Duodenal mucosa (tissue), 2 donors: ENCODE results near the gene GPR35.

Source experiments
- H3K27ac ChIP-seq: one replicate; pipeline ENCODE4 v1.7.0; 2013; ENCODE audit warnings: low read depth, low read length
- H3K27me3 ChIP-seq, 2 donors: one replicate each; pipeline ENCODE4 v1.7.0; 2013; ENCODE audit warnings: low read length in 2 of 2, control low read depth in 1 of 2; ENCODE audit not compliant: insufficient read depth in 2 of 2, control insufficient read depth in 1 of 2
- H3K36me3 ChIP-seq, 2 donors: one replicate each; pipeline ENCODE4 v1.7.0; 2013; ENCODE audit warnings: low read length in 2 of 2, control low read depth in 1 of 2; ENCODE audit not compliant: insufficient read depth in 2 of 2, control insufficient read depth in 1 of 2
- H3K4me1 ChIP-seq, 2 donors: one replicate each; pipeline ENCODE4 v1.7.0; 2013; ENCODE audit warnings: low read length in 2 of 2, control low read depth in 1 of 2; ENCODE audit not compliant: insufficient read depth in 2 of 2, control insufficient read depth in 1 of 2
- H3K4me3 ChIP-seq, 2 donors: one replicate each; pipeline ENCODE4 v1.7.0; 2013; ENCODE audit warnings: low read length in 2 of 2, low read depth in 1 of 2
- H3K9ac ChIP-seq, 2 donors: one replicate each; pipeline ENCODE4 v1.7.0; 2013; ENCODE audit warnings: low read length in 2 of 2, low read depth in 1 of 2
- H3K9me3 ChIP-seq, 2 donors: one replicate each; pipeline ENCODE4 v1.7.0; 2013; ENCODE audit warnings: low read length in 2 of 2, control low read depth in 1 of 2; ENCODE audit not compliant: control insufficient read depth in 1 of 2

GPR35 gene

DNA sequence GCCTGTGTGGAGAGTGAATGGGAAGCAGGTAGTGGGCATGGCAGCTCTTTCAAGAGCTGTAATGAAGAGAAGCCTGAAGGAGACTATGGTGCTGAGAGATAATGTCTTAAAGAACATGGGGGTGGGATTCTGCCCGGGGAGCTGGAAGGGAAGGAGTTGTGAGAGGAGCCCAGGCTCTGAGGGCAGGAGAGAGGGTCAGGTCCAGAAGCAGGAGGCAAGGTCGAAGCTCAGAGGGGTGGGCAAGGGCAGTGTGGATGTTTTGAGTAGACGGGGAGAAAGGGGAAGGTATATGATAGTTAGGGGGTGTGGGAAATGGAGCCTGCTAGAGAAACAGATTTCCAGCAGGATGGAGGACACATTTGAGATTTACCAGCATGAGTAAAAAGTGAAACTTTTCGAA lies 36.6 kb upstream of the GPR35 start:
- no peaks in the 10 kb centered on the region for H3K9me3 ChIP-seq
- no peaks in the 10 kb centered on the region for H3K27me3 ChIP-seq
- H3K4me3 ChIP-seq: no peak overlapping the region
- H3K9ac ChIP-seq: no peak overlapping the region
- no peak overlapping the region for H3K27ac ChIP-seq
- H3K4me1 ChIP-seq: peaks cover 30 to 38% of the 10 kb centered on the region in 2 donors
- peaks cover 16 to 35% of the 10 kb centered on the region in 2 donors for H3K36me3 ChIP-seq

DNA sequence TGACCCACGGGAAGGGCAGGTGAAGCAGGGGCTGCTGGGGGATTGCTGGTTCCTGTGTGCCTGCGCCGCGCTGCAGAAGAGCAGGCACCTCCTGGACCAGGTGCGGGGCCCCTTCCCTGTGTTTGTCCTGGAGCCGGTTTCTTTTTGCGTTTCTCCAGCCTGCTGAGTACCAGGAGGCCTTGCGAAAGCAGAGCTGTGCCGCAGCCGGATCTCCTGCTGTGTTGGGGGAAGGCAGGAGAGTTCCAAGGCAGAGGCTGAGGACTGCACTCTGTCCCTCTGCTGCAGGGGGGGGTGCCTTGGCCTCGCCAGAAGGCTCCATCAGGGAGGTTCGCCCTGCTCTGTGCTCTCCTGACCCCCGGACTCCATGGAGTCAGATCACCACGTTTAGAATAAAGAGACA lies 35.9 kb upstream of the GPR35 start:
- Histone ChIP-seq H3K4me3 (no peak overlapping the region), H3K9me3 (no peaks in the 10 kb centered on the region), H3K4me1 (peaks cover 30 to 36% of the 10 kb centered on the region in 2 donors), H3K27me3 (no peaks in the 10 kb centered on the region), H3K27ac (no peak overlapping the region), H3K36me3 (peaks cover 20 to 40% of the 10 kb centered on the region in 2 donors), H3K9ac (no peak overlapping the region)

DNA sequence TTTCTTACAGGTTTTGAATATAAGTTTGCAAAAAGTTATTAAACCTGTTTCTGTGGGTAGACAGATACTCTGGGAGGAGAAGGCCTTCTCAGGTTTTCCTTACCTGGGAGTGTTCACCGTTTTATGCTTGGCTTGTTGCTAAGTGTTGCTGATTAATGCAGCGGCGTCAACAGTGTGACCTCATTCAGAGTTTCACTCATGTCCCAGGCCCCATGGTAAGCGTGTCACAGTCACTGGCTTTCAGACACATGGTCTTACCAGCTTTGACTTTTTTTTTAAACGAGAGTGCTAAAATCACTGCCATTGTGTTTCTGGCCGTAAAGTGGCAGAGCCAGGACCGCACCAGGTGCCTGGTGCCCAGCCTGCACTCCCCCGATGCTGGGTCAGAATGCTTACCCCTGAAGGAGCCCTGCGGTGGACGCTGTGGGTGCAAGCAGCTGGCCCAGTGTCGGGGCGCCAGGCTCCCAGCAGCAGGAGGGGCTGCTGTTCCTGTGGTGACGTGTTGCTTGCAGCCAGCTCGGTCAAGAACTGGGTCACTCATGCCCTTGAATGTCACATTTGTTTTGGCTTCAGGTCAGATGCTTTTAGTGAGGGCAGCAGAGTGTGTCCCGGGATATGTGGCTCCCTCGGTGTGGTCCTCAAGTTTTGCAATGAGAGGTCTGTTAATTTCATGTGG lies 35.3 kb upstream of the GPR35 start:
- Histone ChIP-seq H3K36me3 (peaks cover 20 to 41% of the 10 kb centered on the region in 2 donors), H3K27me3 (no peaks in the 10 kb centered on the region), H3K4me1 (peaks cover 24 to 30% of the 10 kb centered on the region in 2 donors), H3K4me3 (no peak overlapping the region), H3K9me3 (no peaks in the 10 kb centered on the region), H3K27ac (no peak overlapping the region), H3K9ac (no peak overlapping the region)

DNA sequence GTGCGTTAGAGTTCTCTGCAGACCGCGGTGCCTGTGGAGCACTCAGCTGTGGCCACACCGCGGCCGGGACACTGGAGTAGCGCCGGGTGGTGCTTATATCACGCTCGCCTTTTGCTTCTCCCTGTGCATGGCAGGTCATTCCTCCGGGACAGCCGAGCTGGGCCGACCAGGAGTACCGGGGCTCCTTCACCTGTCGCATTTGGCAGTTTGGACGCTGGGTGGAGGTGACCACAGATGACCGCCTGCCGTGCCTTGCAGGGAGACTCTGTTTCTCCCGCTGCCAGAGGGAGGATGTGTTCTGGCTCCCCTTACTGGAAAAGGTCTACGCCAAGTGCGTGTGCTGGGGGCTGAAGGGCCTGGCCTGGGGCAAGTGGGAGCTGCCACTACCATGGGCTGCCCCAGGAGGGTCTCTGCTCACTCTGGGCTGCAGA lies 34.6 kb upstream of the GPR35 start:
- peaks cover 18 to 23% of the 10 kb centered on the region in 2 donors for H3K4me1 ChIP-seq
- H3K9ac ChIP-seq: no peak overlapping the region

DNA sequence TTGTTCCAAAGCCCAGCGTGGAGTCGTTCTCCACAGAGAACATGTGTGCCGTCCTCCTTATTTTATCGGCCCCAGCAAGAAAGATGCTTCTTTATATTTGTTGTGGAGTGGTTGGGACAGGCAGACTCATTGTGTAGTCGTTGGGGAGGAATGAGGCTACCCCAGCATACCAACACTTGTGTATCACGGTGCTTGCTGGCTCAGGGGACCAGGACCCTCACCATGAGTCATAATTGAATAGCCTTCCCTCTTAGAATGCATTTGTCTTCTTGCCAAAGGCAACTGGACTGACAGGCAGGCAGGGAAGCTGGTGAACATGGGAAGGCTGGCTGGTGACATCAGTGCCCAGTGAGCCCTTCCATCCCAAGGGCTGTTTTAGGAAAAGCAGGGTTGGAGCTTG lies 34.1 kb upstream of the GPR35 start:
- no peak overlapping the region for H3K27ac ChIP-seq
- peaks cover 20 to 53% of the 10 kb centered on the region in 2 donors for H3K36me3 ChIP-seq
- peaks cover 18 to 22% of the 10 kb centered on the region in 2 donors for H3K4me1 ChIP-seq
- H3K9ac ChIP-seq: no peak overlapping the region
- no peak overlapping the region for H3K4me3 ChIP-seq
- H3K9me3 ChIP-seq: no peaks in the 10 kb centered on the region
- H3K27me3 ChIP-seq: no peaks in the 10 kb centered on the region

More for the DNA sequence above, 34.6 kb upstream of the GPR35 start:
- Histone ChIP-seq H3K4me3 (no peak overlapping the region), H3K36me3 (peaks cover 20 to 48% of the 10 kb centered on the region in 2 donors), H3K27ac (no peak overlapping the region), H3K27me3 (no peaks in the 10 kb centered on the region), H3K9me3 (no peaks in the 10 kb centered on the region)

DNA sequence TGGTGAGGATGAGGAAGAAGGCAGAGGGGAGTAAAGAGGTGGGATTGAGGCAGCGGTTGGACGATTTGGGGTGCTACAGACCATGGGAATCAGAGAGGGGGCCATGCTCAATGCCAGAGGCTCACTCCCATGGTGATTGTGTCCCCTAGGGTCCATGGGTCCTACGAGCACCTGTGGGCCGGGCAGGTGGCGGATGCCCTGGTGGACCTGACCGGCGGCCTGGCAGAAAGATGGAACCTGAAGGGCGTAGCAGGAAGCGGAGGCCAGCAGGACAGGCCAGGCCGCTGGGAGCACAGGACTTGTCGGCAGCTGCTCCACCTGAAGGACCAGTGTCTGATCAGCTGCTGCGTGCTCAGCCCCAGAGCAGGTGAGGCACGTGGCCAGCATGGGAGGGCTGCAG lies 33.5 kb upstream of the GPR35 start:
- Histone ChIP-seq H3K36me3 (peaks cover 20 to 55% of the 10 kb centered on the region in 2 donors), H3K4me1 (peaks cover 18 to 22% of the 10 kb centered on the region in 2 donors), H3K9ac (no peak overlapping the region), H3K4me3 (no peak overlapping the region), H3K27ac (no peak overlapping the region), H3K9me3 (no peaks in the 10 kb centered on the region), H3K27me3 (no peaks in the 10 kb centered on the region)

DNA sequence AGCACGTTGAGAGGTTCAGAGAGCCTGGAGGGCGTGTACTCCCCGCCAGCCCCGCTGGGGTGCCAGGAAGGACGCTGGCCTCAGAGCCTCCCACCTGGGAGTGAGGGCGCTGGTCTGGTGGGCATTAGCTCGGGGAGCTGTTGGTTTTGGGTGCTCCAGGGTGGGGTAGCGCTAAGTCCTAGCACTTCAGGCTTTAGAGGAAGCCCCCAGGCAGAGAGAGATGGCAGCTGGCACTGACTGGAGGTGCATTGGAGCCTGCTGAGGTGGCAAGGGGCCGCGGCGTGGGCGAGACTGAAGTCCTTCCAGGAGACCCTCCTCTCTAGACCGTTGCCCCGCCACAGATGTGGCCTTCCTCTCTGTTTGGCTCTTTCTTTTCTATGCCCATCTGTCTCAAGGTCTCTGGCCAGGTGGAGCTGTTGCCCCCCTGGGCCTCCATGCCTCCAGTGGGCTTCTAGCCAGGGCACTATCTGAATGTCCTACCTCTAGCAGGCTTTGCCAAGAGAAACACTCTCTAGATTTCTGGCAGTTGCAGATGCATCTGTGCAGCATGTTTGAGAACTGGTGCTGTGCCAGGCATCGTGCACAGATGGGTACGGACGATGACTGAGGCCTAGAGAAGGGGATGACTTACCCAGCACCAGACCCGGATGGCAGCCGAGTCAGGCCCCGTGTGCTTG lies 32.1 kb upstream of the GPR35 start:
- Histone ChIP-seq H3K4me3 (no peak overlapping the region), H3K36me3 (peaks cover 24 to 61% of the 10 kb centered on the region in 2 donors), H3K4me1 (peaks cover 7 to 10% of the 10 kb centered on the region in 2 donors), H3K27me3 (no peaks in the 10 kb centered on the region), H3K9me3 (no peaks in the 10 kb centered on the region), H3K9ac (no peak overlapping the region), H3K27ac (no peak overlapping the region)

DNA sequence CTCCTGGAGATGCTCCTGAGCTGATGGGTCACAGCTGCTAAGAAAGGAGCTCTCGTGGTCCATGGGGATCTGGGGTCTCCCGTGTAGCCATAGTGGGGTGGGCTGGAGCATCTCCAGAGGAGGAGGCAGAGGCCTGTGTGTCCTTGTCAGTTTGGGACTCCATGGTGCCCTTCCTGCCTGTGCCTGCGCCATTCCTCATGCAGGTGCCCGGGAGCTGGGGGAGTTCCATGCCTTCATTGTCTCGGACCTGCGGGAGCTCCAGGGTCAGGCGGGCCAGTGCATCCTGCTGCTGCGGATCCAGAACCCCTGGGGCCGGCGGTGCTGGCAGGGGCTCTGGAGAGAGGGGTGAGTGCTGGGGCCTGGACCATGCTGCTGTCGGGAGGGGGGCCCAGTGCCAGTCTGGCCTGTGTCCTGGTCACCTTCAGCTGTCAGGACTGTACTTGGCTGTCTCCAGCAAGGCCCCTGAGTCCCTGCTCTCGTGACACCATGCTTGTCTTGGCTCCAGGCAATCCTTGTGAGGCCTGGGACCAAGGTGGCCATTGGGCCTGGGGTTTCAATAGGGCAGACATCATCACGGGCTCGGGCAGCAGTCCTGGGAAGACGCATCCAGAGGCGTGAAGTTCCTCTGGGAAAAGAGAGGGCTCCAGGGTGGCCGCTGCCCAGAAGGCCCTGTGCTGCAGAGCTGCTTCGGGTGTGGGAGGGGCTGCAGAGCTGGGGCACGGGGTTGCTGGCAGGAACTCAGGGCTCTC lies 31.4 kb upstream of the GPR35 start:
- no peaks in the 10 kb centered on the region for H3K27me3 ChIP-seq
- H3K36me3 ChIP-seq: peaks cover 28 to 66% of the 10 kb centered on the region in 2 donors
- no peak overlapping the region for H3K27ac ChIP-seq
- H3K9me3 ChIP-seq: no peaks in the 10 kb centered on the region
- H3K4me1 ChIP-seq: peaks cover under 1 to 3% of the 10 kb centered on the region in 2 donors
- no peak overlapping the region for H3K4me3 ChIP-seq
- no peak overlapping the region for H3K9ac ChIP-seq

DNA sequence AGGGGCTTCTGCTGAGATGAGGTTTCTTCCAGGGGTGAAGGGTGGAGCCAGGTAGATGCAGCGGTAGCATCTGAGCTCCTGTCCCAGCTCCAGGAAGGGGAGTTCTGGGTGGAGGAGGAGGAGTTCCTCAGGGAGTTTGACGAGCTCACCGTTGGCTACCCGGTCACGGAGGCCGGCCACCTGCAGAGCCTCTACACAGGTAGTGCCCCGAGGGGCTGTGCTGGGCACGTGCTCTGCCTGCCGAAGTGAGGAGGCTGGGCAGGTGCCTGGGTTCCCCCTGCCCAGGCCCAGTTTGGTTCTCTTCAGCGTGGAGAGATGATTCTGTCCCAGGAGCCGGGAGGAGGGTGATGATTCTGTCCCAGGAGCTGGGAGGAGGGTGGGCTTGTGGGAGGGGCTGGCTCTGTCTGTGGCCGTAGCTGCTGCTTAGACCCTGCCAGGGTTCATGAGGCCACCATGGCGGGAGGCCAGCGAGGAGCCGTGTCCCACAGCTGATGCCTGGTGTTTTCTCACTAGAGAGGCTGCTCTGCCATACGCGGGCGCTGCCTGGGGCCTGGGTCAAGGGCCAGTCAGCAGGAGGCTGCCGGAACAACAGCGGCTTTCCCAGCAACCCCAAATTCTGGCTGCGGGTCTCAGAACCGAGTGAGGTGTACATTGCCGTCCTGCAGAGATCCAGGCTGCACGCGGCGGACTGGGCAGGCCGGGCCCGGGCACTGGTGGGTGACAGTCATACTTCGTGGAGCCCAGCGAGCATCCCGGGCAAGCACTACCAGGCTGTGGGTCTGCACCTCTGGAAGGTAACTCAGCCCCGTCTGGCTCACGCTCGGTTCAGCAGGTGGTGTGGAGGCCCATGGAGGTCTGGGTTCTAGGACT lies 30.5 kb upstream of the GPR35 start:
- H3K4me3 ChIP-seq: no peak overlapping the region
- H3K27me3 ChIP-seq: no peaks in the 10 kb centered on the region
- no peak overlapping the region for H3K27ac ChIP-seq
- no peaks in the 10 kb centered on the region for H3K4me1 ChIP-seq
- no peaks in the 10 kb centered on the region for H3K9me3 ChIP-seq
- no peak overlapping the region for H3K9ac ChIP-seq
- peaks cover 28 to 68% of the 10 kb centered on the region in 2 donors for H3K36me3 ChIP-seq
